Neural crest cell (in vitro differentiated cells): ENCODE data around the gene RTP5. TPM values are rescaled to one million over a fixed set of nuclear protein-coding genes. Genes with fewer than 3 reads are reported as not detected.

Experiments used
- DNase-seq: peaks from one replicate; pipeline ENCODE4 v3.0.0; 2021; ENCODE audit warnings: low read depth, mixed read lengths, low spot score
- H3K27ac Mint-ChIP-seq: one replicate; pipeline ENCODE4 v1.8.0; 2021; ENCODE audit warnings: mild to moderate bottlenecking, mixed read lengths; ENCODE audit not compliant: unreplicated experiment
- H3K27me3 Mint-ChIP-seq: 2 replicates; pipeline ENCODE4 v1.8.0; 2021; ENCODE audit warnings: low read depth, mild to moderate bottlenecking, mixed read lengths
- H3K36me3 Mint-ChIP-seq: 2 replicates; pipeline ENCODE4 v1.8.0; 2021; ENCODE audit warnings: low read depth, mild to moderate bottlenecking, mixed read lengths
- H3K4me1 Mint-ChIP-seq: 2 replicates; pipeline ENCODE4 v1.8.0; 2021; ENCODE audit warnings: mixed read lengths
- H3K4me3 Mint-ChIP-seq: one replicate; pipeline ENCODE4 v1.8.0; 2021; ENCODE audit warnings: mild to moderate bottlenecking, mixed read lengths
- H3K9me3 Mint-ChIP-seq: 2 replicates; pipeline ENCODE4 v1.8.0; 2021; ENCODE audit warnings: mixed read lengths
- CTCF ChIP-seq: fragments of 200-600 bp; sonication (generic); conservative IDR thresholded peaks from 2 replicates; pipeline ENCODE4 v1.5.0; 2021; ENCODE audit warnings: antibody characterized with exemption, mild to moderate bottlenecking
- total RNA-seq: library from RNA; stranded (reverse); gene quantifications from 2 replicates; pipeline ENCODE4 v1.2.1, GENCODE V29; 2021

RTP5 gene
- total RNA-seq, 1 donor from 2014 or later: not detected

GRCh38 chr2:241852981-241853631 lies 16.4 kb upstream of the RTP5 start:
- H3K9me3 Mint-ChIP-seq: no peaks in the 10 kb centered on the region
- no peak for DNase-seq
- H3K27me3 Mint-ChIP-seq: no peaks in the 10 kb centered on the region
- no peak overlapping the region for H3K27ac Mint-ChIP-seq
- no peak overlapping the region for H3K4me3 Mint-ChIP-seq
- no peak for TF ChIP-seq CTCF
- no peaks in the 10 kb centered on the region for H3K36me3 Mint-ChIP-seq
- H3K4me1 Mint-ChIP-seq: no peaks in the 10 kb centered on the region

GRCh38 chr2:241853651-241854341 lies 15.7 kb upstream of the RTP5 start:
- DNase-seq: no peak
- Mint-ChIP-seq H3K36me3 (no peaks in the 10 kb centered on the region), H3K27me3 (no peaks in the 10 kb centered on the region), H3K4me1 (no peaks in the 10 kb centered on the region), H3K27ac (no peak overlapping the region), H3K9me3 (no peaks in the 10 kb centered on the region), H3K4me3 (no peak overlapping the region)
- no peak for TF ChIP-seq CTCF

- DNase-seq: no peak
- TF ChIP-seq CTCF: no peak
- no peaks in the 10 kb centered on the region for H3K4me1 Mint-ChIP-seq
- no peaks in the 10 kb centered on the region for H3K9me3 Mint-ChIP-seq
- H3K36me3 Mint-ChIP-seq: no peaks in the 10 kb centered on the region
- no peak overlapping the region for H3K4me3 Mint-ChIP-seq
- no peaks in the 10 kb centered on the region for H3K27me3 Mint-ChIP-seq
- H3K27ac Mint-ChIP-seq: no peak overlapping the region
Measured at GRCh38 chr2:241854342-241855244, 14.9 kb upstream of the RTP5 start.

GRCh38 chr2:241855245-241855887 lies 14.2 kb upstream of the RTP5 start:
- Mint-ChIP-seq H3K9me3 (no peaks in the 10 kb centered on the region), H3K36me3 (no peaks in the 10 kb centered on the region), H3K4me1 (no peaks in the 10 kb centered on the region), H3K4me3 (no peak overlapping the region), H3K27ac (no peak overlapping the region), H3K27me3 (no peaks in the 10 kb centered on the region)
- DNase-seq: no peak
- no peak for TF ChIP-seq CTCF

- DNase-seq: no peak
- Mint-ChIP-seq H3K9me3 (no peaks in the 10 kb centered on the region), H3K4me1 (no peaks in the 10 kb centered on the region), H3K27ac (no peak overlapping the region), H3K4me3 (no peak overlapping the region), H3K36me3 (no peaks in the 10 kb centered on the region), H3K27me3 (no peaks in the 10 kb centered on the region)
- TF ChIP-seq CTCF: no peak
Measured at GRCh38 chr2:241855888-241856422, 13.6 kb upstream of the RTP5 start.
